Stimulated activated CD4-positive, alpha-beta T cell treated with anti-CD3 and anti-CD28 coated beads, TNF-alpha, amount 100 ng/mL, for 24 hours (primary cell): ENCODE measurements around the gene BCAS1.

ENCODE experiments used
- DNase-seq, 3 experiments: peaks; one replicate each; pipeline ENCODE4 v3.0.0-alpha.2; 2020; ENCODE audit warnings: low read depth in 3 of 3

Gene BCAS1

DNA sequence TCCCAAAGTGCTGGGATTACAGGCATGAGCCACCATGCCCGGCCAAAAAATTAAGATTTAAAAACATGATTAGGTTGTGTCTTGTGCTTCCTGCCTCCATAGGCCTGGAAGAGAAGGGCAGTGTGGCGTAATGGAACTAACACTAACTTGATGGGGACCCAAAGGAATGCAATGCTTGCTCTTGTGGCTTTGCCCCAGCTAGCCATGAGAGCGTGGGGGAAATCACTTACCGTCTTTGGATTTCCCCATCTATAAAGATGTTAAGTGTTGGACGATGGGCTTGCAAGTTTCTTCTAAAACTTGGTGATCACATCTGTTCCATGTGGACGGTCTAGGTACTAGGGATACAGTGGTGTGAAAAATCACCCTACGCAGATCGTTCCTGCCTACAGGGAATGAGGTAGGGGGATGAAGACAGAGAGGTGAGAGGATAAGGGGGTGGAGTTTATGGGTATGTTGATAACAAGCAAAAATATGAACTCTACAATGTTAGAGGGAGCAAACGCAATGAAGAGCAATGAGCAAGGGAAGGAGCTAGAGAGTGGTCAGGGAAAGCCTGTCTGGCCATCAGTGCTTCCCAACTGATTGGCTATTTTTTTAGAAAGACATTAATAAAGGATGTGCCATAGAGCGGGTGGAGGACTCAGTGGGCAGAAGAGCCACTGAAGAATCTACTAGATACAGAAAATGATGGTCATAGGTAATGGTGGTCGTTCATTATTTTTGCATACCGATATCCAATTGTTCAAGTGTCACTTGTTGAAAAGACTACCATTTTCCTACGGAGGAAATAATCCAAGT, 165.2 kb downstream of the BCAS1 start:
- DNase-seq: no peak

GRCh38 chr20:53904261-53904660, 166.1 kb downstream of the BCAS1 start:
- DNase-seq: no peak

GRCh38 chr20:53903652-53903987, 166.8 kb downstream of the BCAS1 start:
- no peak for DNase-seq

- no peak for DNase-seq
Observed at GRCh38 chr20:53902968-53903651, 167.3 kb downstream of the BCAS1 start.

DNA sequence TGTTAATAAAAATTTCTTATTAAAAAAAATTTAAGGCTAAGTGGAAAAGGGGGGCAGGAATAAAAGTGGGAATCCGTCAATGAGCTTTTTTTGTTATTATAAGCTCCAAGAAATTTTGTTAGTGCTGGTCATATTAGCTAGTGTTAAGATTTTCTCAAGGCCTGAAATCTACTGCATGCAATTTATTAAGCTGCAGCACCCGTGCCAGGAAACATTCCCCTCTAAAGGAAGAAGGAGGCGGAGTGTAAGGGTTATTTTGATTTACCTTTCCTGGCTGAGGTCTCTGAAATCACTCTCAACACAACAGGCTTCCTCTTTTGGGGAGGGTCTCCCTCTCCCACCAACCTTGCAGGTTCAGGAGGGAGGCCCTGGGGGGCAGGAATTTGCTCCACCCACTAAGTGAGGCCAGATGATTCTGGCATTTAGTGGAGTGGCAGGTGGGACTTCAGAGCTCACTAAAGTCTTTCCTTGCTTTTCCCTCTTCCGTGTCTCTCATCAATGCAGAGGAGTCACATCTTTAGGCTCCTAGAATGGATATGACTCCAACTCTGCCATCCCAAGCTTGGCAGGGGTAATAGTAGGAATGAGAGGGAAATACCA, 168.8 kb downstream of the BCAS1 start:
- DNase-seq: no peak

DNA sequence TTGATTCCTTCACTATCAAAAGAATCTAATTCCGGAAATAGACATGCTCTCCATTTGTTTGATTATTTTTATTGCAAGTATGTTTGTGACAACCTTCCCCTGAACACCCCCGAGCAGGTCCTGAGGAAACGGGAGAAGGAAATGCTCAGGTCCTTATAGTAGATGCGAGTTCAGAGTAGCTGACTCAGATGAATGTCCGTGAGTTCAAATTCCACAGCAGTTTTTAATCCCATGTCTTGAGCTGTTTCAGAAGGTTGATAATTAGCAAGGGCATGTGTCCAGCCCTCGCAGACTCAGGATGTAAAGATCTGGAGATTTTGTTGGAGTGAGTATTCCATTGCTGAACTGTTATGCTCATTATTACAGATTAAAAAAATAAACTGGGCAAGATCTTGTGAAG, 169.3 kb downstream of the BCAS1 start:
- no peak for DNase-seq

DNA sequence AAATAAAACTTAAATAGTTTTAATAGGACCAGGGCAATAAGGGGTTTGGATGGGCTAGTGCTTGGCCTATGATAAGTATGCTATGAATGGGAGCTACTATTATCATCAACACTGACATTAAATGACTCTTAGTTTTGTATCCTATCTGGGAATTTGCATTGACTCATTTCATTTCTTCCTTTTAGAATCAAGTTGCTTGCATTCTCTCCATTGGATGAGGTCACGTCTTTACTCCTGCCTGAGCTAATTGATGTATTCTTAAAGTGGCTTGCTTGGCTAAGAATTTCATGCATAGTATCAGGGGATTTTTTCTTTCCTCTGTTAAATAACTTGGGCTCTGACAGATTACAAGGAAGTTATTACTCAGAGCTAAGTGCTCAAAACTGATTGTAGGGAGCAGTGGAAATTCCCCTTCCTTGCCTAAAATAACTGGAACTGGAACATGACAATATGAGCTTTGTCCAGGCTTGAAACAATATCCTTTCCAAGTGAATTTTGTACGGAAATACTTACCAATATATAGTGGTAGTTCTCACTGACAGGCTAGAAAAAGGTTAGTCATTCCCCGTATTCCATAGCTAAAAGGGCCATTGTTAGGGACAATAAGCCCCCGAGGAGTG, 169.9 kb downstream of the BCAS1 start:
- DNase-seq: no peak

DNA sequence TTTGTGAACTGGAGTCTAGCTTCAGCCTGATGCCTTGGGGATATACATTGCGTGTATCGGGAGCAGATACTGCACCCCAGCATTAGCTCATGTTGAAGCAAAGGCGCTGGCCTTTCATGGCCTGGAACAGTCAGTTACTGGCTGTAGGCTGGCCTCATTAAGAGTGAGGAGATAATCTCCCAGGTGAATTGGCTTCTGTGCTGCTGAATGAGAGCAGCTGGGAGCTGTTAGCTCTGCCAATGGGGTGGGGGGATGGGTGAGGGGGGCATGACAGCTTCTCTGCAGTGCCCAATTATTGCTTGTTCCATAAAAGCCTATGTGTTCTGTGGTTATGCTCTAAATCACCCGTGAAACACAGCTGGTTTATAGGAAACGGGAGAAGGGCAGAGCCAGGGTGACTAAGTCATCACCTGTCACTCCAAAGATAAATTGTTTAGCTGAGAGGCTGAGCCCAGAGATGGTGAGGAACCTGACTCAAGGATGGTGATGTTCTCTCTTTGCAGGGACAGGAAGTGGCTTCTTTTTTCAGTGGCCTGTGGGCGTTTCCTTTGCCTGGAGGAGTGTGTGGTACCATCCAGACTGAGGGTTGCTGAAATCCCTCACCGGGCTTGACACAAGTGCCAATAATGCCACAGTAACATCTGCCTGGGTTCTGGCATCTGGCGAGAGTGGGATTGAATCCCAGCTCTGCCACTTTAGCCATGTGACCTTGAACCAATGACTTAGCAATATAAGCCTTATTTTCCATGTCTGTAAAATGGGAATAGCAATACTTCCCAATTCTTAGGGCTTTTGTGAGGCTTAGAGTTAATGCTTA, 170.8 kb downstream of the BCAS1 start:
- DNase-seq: peak; percentile 42 to 73 (median 67)

GRCh38 chr20:53898556-53898931, 171.8 kb downstream of the BCAS1 start:
- DNase-seq: no peak

DNA sequence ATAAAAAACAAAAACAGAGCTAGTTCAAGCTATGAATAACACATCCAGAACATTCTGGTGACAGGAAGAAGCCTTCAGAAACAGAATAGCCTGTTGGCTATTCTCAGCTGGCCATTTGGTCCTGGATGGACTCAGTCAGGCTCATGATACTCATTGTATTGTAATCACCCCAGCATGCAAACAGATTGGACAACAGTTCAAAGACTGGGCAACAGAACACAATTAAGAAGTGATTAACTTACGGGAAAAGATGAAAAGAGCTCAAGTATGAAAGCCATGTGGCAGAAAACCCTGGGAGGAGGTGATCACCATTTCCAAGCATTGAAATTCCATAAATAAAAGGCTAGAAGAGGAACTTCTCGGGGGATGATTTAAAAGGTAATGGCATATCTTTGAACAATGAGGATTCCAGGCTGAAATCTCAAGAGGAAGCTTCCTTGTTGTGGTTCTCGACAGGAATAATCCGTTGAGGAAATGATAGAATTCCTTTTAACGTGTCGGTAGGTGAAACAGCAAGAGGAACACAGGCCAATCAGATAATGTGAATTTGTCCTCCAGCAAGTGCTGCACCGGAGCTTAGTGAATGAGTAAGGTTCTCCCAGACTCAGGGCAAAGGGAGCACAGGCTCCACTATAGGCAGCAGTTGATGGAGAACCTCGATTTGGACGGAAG, 172.4 kb downstream of the BCAS1 start:
- DNase-seq: no peak

DNA sequence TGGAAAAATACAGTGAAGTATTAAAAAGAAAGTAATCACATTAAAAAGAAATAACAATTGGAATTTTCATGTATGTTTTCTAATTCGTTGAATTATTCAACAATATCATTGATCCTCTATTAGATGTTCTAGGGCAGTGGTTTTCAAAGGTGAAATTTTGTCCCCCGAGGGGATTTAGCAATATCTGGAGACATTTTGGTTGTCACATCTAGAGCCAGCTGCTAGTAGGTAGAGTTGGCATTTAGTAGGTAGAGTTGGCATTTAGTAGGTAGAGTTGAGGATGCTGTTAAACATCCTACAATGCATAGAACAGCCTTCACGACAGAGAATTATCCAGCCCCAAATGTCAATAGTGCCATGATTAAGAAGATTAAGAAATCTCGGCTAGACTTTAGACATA, 173.7 kb downstream of the BCAS1 start:
- DNase-seq: no peak

DNA sequence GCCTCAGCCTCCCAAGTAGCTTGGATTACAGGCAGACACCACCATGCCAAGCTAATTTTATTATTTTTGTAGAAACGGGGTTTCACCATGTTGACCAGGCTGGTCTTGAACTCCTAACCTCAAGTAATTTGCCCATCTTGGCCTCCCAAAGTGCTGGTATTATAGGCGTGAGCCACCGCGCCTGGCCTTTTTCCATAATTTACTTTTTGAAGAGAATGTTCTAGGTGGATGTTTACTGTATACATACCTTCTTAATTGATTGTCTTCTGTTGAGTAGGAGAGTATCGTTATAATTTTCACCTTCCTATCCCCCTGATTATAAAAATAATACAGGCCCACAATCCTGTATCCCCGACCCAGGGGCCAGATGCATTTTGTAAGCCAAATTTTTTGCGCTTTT, 174.4 kb downstream of the BCAS1 start:
- no peak for DNase-seq

GRCh38 chr20:53895385-53895755, 175.0 kb downstream of the BCAS1 start:
- no peak for DNase-seq

DNA sequence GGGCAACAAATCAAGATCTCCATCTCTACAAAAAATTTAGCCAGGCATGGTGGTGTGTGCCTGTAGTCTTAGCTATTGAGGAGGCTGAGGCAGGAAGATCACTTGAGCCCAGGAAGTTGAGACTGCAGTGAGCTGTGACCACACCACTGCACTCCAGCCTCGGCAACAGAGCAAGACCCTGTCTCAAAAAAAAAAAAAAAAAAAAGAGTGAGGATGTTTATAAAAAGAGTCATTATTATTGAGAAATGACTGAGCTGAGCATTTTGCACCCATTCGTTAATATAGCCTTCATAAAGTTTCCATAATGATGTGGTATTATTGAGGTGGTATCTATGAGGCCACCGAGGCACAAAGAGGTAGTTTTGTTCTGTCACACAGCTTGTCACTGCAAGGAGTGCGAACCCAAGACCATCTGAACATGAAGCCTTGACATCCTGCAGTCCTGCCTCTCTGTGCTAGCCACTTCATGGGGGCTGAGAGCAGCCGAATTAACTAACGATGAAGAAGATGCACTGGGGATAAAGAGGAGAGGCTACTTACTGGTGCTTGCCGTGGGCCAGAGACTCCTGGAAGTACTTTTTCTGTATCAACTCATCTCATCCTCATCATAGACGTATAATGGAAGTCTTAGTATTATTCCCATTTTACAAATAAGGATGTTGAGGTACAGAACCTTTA, 175.5 kb downstream of the BCAS1 start:
- no peak for DNase-seq
